ENCODE measurements around the gene IFNAR2. TPM values are rescaled to one million over a fixed set of nuclear protein-coding genes. Genes with fewer than 3 reads are reported as not detected.

IFNAR2 gene
- total RNA-seq, 1 experiment from 2014 or later: 8.8 TPM

- Mint-ChIP-seq H3K36me3 (ENCODE audit: insufficient read depth, unreplicated experiment) (peaks cover 13% of the 10 kb centered on the region), H3K27me3 (ENCODE audit: insufficient read depth, unreplicated experiment) (no peaks in the 10 kb centered on the region), H3K4me3 (ENCODE audit: unreplicated experiment) (no peak overlapping the region), H3K9me3 (ENCODE audit: unreplicated experiment) (no peaks in the 10 kb centered on the region), H3K27ac (ENCODE audit: low read depth, unreplicated experiment) (no peak overlapping the region), H3K4me1 (ENCODE audit: insufficient read depth, unreplicated experiment) (peaks cover 19% of the 10 kb centered on the region)
- DNase-seq (ENCODE audit: unreplicated experiment): no peak
- CTCF ChIA-PET: interaction anchor here (0.7 kb wide), 1 partner anchor 33 kb away, joined by 3 read pairs; no protein-coding TSS in a partner anchor
- POLR2A ChIA-PET: interaction anchor here (0.6 to 1.1 kb wide), 2 partner anchors 61 to 65 kb away, joined by 3 to 4 read pairs; no protein-coding TSS in a partner anchor
- no peak for TF ChIP-seq CTCF (IDR thresholded peaks at IDR 0.05; ENCODE audit: unreplicated experiment)
- no TSS peak for BruUV-seq (replicated peaks)
- intact Hi-C loops (cut with micrococcal nuclease): no loop called here
These were observed 34.8 kb downstream of the IFNAR2 start for GRCh38 chr21:33264561-33264960.

- Mint-ChIP-seq H3K27me3 (ENCODE audit: insufficient read depth, unreplicated experiment) (no peaks in the 10 kb centered on the region), H3K4me1 (ENCODE audit: insufficient read depth, unreplicated experiment) (peaks cover 25% of the 10 kb centered on the region), H3K27ac (ENCODE audit: low read depth, unreplicated experiment) (no peak overlapping the region), H3K36me3 (ENCODE audit: insufficient read depth, unreplicated experiment) (peaks cover 24% of the 10 kb centered on the region), H3K4me3 (ENCODE audit: unreplicated experiment) (peak overlapping the region; percentile 75), H3K9me3 (ENCODE audit: unreplicated experiment) (no peaks in the 10 kb centered on the region)
- intact Hi-C loops (cut with micrococcal nuclease): no loop called here
- POLR2A ChIA-PET: interaction anchor here (0.5 to 6.2 kb wide), 15 partner anchors 9 to 894 kb away, joined by 3 to 53 read pairs (median 4); partner anchors contain the start of genes IFNAR1, IFNAR2 and TMEM50B
- DNase-seq (ENCODE audit: unreplicated experiment): no peak
- TF ChIP-seq CTCF (IDR thresholded peaks at IDR 0.05; ENCODE audit: unreplicated experiment): no peak
- no TSS peak for BruUV-seq (replicated peaks)
- CTCF ChIA-PET: interaction anchor here (0.8 to 1.0 kb wide), 2 partner anchors 38 to 69 kb away, joined by 3 to 5 read pairs; no protein-coding TSS in a partner anchor
These were observed 35.9 kb downstream of the IFNAR2 start for GRCh38 chr21:33265664-33266049.

- H3K4me1 Mint-ChIP-seq (ENCODE audit: insufficient read depth, unreplicated experiment): peaks cover 25% of the 10 kb centered on the region
- intact Hi-C loops (cut with micrococcal nuclease): no loop called here
- H3K4me3 Mint-ChIP-seq (ENCODE audit: unreplicated experiment): peak within 1 kb of the TSS; percentile 75
- DNase-seq (ENCODE audit: unreplicated experiment): peak; percentile 56
- H3K9me3 Mint-ChIP-seq (ENCODE audit: unreplicated experiment): no peaks in the 10 kb centered on the region
- ChIA-PET CTCF (interaction anchor here (0.8 to 1.6 kb wide), 3 partner anchors 36 to 69 kb away, joined by 3 to 5 read pairs (median 4); no protein-coding TSS in a partner anchor), POLR2A (interaction anchor here (0.6 to 6.2 kb wide), 18 partner anchors 9 to 894 kb away, joined by 3 to 53 read pairs (median 4); partner anchors contain the start of genes IFNAR1, IFNAR2 and TMEM50B)
- H3K27me3 Mint-ChIP-seq (ENCODE audit: insufficient read depth, unreplicated experiment): no peaks in the 10 kb centered on the region
- peak within 1 kb of the TSS; percentile 63 for H3K27ac Mint-ChIP-seq (ENCODE audit: low read depth, unreplicated experiment)
- no TSS peak for BruUV-seq (replicated peaks)
- no peak for TF ChIP-seq CTCF (IDR thresholded peaks at IDR 0.05; ENCODE audit: unreplicated experiment)
- H3K36me3 Mint-ChIP-seq (ENCODE audit: insufficient read depth, unreplicated experiment): peaks cover 24% of the 10 kb centered on the region
These were observed 36.5 kb downstream of the IFNAR2 start, which contains the start of gene IL10RB for GRCh38 chr21:33266050-33266788. Gene IL10RB, plus strand, starts transcription at chr21:33266367. Its CDS starts 99 bp downstream, at chr21:33266466.

- Mint-ChIP-seq H3K27ac (ENCODE audit: low read depth, unreplicated experiment) (peak overlapping the region; percentile 63), H3K36me3 (ENCODE audit: insufficient read depth, unreplicated experiment) (peaks cover 28% of the 10 kb centered on the region), H3K4me1 (ENCODE audit: insufficient read depth, unreplicated experiment) (peaks cover 25% of the 10 kb centered on the region), H3K4me3 (ENCODE audit: unreplicated experiment) (peak overlapping the region; percentile 75), H3K9me3 (ENCODE audit: unreplicated experiment) (no peaks in the 10 kb centered on the region), H3K27me3 (ENCODE audit: insufficient read depth, unreplicated experiment) (no peaks in the 10 kb centered on the region)
- BruUV-seq (replicated peaks): no TSS peak
- no peak for TF ChIP-seq CTCF (IDR thresholded peaks at IDR 0.05; ENCODE audit: unreplicated experiment)
- ChIA-PET CTCF (interaction anchor here (0.7 to 1.6 kb wide), 3 partner anchors 36 to 108 kb away, joined by 3 to 5 read pairs (median 4); no protein-coding TSS in a partner anchor), POLR2A (interaction anchor here (0.6 to 6.2 kb wide), 14 partner anchors 17 to 895 kb away, joined by 3 to 53 read pairs (median 4); partner anchors contain the start of genes IFNAR1, IFNAR2 and TMEM50B)
- DNase-seq (ENCODE audit: unreplicated experiment): no peak
- intact Hi-C loops (cut with micrococcal nuclease): no loop called here
These were observed 37.0 kb downstream of the IFNAR2 start for GRCh38 chr21:33266789-33267135.

Data from MCF 10A (cell line).